A673 (cell line): Measurements from ENCODE around the gene CFAP99. TPM values are rescaled to one million over a fixed set of nuclear protein-coding genes. Genes with fewer than 3 reads are reported as not detected.

Experiments used
- BruUV-seq: library from RNA; stranded (reverse); fragments of 400-500 nt; replicated peaks from 2 replicates; lab custom pipeline; 2021; lab: Mats Ljungman, UMichigan
- CTCF ChIA-PET: fragments of 300-600 bp; sonication (Branson Sonifier 250); formaldehyde crosslinking; loops from one replicate; lab custom pipeline; 2022; ENCODE audit warnings: antibody characterized with exemption; lab: Charles Lee
- POLR2A ChIA-PET: fragments of 300-600 bp; sonication (Branson Sonifier 250); formaldehyde crosslinking; loops from one replicate; lab custom pipeline; 2022; ENCODE audit warnings: antibody characterized with exemption; ENCODE audit not compliant: low non-redundant PET; lab: Charles Lee
- DNase-seq: peaks from one replicate; pipeline ENCODE4 v3.0.0-alpha.2; 2015; ENCODE audit warnings: low spot score
- H3K27ac ChIP-seq: fragments of 200-600 bp; sonication (generic); 2 replicates; pipeline ENCODE4 v1.5.1; 2016; ENCODE audit warnings: mixed run types, low read depth, mild to moderate bottlenecking, mixed read lengths, antibody characterized with exemption, low read length; ENCODE audit not compliant: poor library complexity, severe bottlenecking
- H3K27me3 ChIP-seq: fragments of 200-600 bp; sonication (generic); replicated peaks from 2 replicates; pipeline ENCODE4 v1.6.1; 2017; ENCODE audit warnings: mixed run types, low read depth, mild to moderate bottlenecking, mixed read lengths, antibody characterized with exemption, low read length; ENCODE audit not compliant: insufficient read depth, poor library complexity
- H3K36me3 ChIP-seq: fragments of 200-600 bp; sonication (generic); 2 replicates; pipeline ENCODE4 v1.6.1; 2016; ENCODE audit warnings: mixed run types, mild to moderate bottlenecking, mixed read lengths, antibody characterized with exemption, low read length; ENCODE audit not compliant: insufficient read depth, poor library complexity, severe bottlenecking
- H3K4me1 ChIP-seq: fragments of 200-600 bp; sonication (generic); 2 replicates; pipeline ENCODE4 v1.6.1; 2017; ENCODE audit warnings: mixed run types, mild to moderate bottlenecking, mixed read lengths, antibody characterized with exemption, low read length; ENCODE audit not compliant: insufficient read depth, poor library complexity, severe bottlenecking
- H3K4me3 ChIP-seq: fragments of 200-600 bp; sonication (generic); 2 replicates; pipeline ENCODE4 v1.5.1; 2016; ENCODE audit warnings: low read depth, mixed run types, mild to moderate bottlenecking, mixed read lengths, low read length; ENCODE audit not compliant: poor library complexity, severe bottlenecking
- H3K9me3 ChIP-seq: fragments of 200-600 bp; sonication (generic); 2 replicates; pipeline ENCODE4 v1.6.1; 2016; ENCODE audit warnings: mixed run types, low read depth, mild to moderate bottlenecking, mixed read lengths, antibody characterized with exemption, low read length; ENCODE audit not compliant: poor library complexity, severe bottlenecking
- EZH2 ChIP-seq: fragments of 200-600 bp; sonication (generic); IDR thresholded peaks from 2 replicates; pipeline ENCODE4 v1.6.1; 2017; ENCODE audit warnings: borderline replicate concordance, low read depth, mild to moderate bottlenecking, mixed read lengths, antibody characterized with exemption, low read length; ENCODE audit not compliant: poor library complexity, severe bottlenecking
- intact Hi-C: fragments of 100-400 bp; cut with micrococcal nuclease; formaldehyde crosslinking; loops from one replicate; pipeline ENCODE4 v1.10.0; 2022; ENCODE audit not compliant: unreplicated experiment
- total RNA-seq: library from RNA; stranded (reverse); gene quantifications from 2 replicates; pipeline ENCODE4 v1.2.3, GENCODE V29; 2021
- TF ChIP-seq, protein P1 (sequence below): fragments of 300-800, 200-600 bp; sonication (generic); conservative IDR thresholded peaks from 2 replicates; pipeline ENCODE4 v1.5.1; 2017; ENCODE audit warnings: low read depth, mild to moderate bottlenecking, antibody characterized with exemption, low read length, moderate library complexity, mixed read lengths

The CFAP99 gene
- total RNA-seq, 1 experiment from 2014 or later: not detected

DNA sequence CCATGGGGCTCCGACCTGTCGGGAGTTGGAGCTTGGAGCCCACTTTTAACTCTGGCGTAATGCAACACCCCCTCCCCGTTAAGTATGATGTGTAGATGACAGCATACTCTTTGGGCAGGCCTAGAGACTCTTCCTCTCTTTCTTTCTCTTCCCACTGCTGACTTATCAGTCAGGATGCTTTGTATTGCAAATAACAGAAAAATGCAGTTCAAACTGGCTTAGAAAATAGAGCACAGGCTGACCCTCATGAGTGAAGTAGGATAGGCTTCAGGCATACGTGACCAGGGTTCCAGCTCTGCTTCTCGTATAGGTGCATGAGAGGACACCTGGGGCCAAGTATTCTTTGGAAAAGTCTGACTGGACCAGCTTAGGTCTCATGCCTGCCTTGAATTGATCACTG is 26.8 kb downstream of the CFAP99 start:
- Histone ChIP-seq H3K27ac (no peak overlapping the region), H3K4me3 (no peak overlapping the region), H3K9me3 (no peaks in the 10 kb centered on the region), H3K4me1 (no peaks in the 10 kb centered on the region), H3K27me3 (no peaks in the 10 kb centered on the region), H3K36me3 (no peaks in the 10 kb centered on the region)
- BruUV-seq: no TSS peak
- ChIA-PET CTCF (no interaction called here), POLR2A (no interaction called here)
- intact Hi-C loops: no loop called here
- no peak for DNase-seq
- TF ChIP-seq, protein P1, sequence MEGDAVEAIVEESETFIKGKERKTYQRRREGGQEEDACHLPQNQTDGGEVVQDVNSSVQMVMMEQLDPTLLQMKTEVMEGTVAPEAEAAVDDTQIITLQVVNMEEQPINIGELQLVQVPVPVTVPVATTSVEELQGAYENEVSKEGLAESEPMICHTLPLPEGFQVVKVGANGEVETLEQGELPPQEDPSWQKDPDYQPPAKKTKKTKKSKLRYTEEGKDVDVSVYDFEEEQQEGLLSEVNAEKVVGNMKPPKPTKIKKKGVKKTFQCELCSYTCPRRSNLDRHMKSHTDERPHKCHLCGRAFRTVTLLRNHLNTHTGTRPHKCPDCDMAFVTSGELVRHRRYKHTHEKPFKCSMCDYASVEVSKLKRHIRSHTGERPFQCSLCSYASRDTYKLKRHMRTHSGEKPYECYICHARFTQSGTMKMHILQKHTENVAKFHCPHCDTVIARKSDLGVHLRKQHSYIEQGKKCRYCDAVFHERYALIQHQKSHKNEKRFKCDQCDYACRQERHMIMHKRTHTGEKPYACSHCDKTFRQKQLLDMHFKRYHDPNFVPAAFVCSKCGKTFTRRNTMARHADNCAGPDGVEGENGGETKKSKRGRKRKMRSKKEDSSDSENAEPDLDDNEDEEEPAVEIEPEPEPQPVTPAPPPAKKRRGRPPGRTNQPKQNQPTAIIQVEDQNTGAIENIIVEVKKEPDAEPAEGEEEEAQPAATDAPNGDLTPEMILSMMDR: no peak
- no peak for TF ChIP-seq EZH2

- Histone ChIP-seq H3K27ac (no peak overlapping the region), H3K36me3 (no peaks in the 10 kb centered on the region), H3K4me1 (no peaks in the 10 kb centered on the region), H3K27me3 (no peaks in the 10 kb centered on the region), H3K4me3 (no peak overlapping the region), H3K9me3 (no peaks in the 10 kb centered on the region)
- intact Hi-C loops: no loop called here
- POLR2A ChIA-PET: no interaction called here
- TF ChIP-seq EZH2: no peak
- TF ChIP-seq, protein P1: no peak
- no peak for DNase-seq
- CTCF ChIA-PET: no interaction called here
- no TSS peak for BruUV-seq
These were observed 28.2 kb downstream of the CFAP99 start for GRCh38 chr4:2446656-2447564.

DNA sequence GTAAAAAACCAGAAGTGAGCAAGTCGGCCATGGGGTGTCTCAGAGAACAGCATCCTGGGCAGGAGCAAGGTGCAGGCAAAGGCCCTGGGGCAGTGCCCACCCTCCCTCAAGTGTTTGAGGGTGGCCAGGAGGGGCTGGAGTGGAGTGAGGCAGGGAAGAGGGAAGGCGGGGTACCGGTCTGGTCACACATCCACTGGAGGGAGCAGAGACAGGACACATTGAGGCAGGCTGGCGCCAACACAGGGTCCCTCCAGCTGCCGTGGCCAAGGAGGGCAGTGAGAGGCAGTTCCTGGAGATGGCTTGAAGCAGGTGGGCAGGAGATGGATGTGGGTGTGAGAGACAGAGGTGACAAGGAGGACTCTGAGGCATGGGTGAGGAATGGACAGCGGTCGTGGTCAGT is 29.8 kb downstream of the CFAP99 start:
- H3K4me1 ChIP-seq: no peaks in the 10 kb centered on the region
- no peak overlapping the region for H3K27ac ChIP-seq
- no peaks in the 10 kb centered on the region for H3K9me3 ChIP-seq
- DNase-seq: no peak
- intact Hi-C loops: no loop called here
- no peak for TF ChIP-seq EZH2
- TF ChIP-seq, protein P1: no peak
- H3K36me3 ChIP-seq: no peaks in the 10 kb centered on the region
- H3K4me3 ChIP-seq: no peak overlapping the region
- CTCF ChIA-PET: no interaction called here
- POLR2A ChIA-PET: no interaction called here
- H3K27me3 ChIP-seq: no peaks in the 10 kb centered on the region
- BruUV-seq: no TSS peak
